SIG-M5 treated with dmso at 0.1 percent for 504 hours (cell line): Measurements from ENCODE around the gene HECTD4.
A peak's percentile ranks its signal among the peaks of the same experiment; 100 is the strongest.
"Not testable (repeated sequence)": the region's sequence is repeated elsewhere in the genome, so short reads cannot be mapped to it uniquely, and the experiment has no call there.

Experiments
- DNase-seq: peaks from one replicate; lab custom pipeline; 2025; ENCODE audit not compliant: unreplicated experiment; lab: John Stamatoyannopoulos, UW

The HECTD4 gene

DNA sequence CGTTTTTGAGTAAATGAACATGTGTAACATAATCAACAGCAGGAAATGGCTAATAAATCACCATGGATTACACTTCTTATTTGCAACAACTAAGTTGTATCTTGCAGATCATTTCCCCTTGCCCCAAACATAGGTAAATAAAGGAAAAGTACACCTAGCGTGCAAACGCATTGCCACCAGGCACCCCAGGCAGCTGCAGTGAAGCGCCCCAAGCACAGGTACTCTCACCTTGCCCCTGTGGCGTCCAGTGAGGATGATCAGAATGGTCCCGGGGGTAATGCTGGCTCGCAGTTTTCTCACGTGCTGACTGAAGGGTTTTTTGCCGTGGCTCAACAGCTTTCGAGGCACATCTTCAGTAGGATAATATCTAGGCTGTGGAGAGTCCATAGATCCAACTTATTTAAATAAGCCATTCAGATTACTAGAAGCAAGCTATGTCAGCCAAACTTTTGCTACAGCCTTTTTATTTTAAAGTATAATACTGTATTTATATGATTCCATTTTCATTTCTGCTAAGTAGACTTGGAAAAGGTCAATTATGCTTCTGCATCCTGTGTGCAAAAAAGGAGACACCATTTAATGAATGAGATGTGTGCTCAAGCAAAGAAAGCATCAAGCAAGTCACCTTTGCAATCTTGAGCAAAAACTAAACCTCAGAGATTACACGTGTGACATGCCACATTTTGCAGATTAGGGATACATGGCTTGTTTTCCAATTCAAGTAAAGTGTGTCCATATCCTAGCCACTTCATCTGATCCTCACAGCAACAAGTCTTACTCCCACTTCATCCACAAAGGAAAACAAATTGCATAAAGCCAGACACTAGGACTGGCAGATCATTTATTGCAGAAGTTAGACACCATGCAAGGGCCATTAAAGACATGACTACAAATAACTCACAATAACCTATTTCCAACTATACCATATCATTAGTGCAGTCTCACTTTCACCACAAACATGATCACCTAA, 24.6 kb upstream of the HECTD4 start:
- DNase-seq: no peak

DNA sequence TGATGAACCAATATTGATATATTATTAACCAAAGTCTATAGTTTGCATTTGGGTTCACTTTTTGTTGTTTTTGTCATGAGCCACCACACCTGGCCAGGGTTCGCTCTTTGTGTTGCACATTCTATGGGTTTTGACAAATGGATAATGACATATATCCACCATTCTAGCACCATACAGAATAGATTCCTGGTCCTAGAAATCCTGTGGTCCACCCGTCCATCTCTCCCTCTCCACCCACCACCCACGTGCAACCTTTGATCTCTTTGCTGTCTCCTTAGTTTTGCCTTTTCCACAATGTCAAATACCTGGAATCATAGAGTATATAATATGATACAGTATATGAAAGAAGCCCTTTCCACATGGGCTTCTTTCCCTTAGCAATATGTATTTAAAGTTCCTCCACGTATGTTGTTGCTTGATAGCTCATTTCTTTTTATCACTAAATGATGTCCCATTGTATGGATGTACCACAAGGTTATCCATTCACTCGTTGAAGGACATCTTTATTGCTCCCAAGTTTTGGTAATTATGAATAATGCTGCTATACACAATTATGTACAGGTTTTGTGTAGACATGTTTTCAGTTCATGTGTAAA, 19.8 kb upstream of the HECTD4 start:
- DNase-seq: no peak

- no peak for DNase-seq
Observed at GRCh38 chr12:112401054-112401453, 18.8 kb upstream of the HECTD4 start.

- no peak for DNase-seq
Observed at GRCh38 chr12:112393328-112393727, 11.1 kb upstream of the HECTD4 start.

DNA sequence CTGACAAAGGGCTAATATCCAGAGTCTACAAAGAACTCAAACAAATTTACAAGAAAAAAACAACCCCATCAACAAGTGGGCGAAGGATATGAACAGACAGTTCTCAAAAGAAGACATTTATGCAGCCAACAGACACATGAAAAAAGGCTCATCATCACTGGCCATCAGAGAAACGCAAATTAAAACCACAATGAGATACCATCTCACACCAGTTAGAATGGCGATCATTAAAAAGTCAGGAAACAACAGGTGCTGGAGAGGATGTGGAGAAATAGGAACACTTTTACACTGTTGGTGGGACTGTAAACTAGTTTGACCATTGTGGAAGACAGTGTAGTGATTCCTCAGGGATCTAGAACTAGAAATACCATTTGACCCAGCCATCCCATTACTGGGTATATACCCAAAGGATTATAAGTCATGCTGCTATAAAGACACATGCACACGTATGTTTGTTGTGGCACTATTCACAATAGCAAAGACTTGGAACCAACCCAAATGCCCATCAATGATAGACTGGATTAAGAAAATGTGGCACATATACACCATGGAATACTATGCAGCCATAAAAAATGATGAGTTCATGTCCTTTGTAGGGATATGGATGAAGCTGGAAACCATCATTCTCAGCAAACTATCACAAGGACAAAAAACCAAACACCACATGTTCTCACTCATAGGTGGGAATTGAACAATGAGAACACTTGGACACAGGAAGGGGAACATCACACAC, 7.9 kb upstream of the HECTD4 start:
- DNase-seq: not testable (repeated sequence)

- DNase-seq: no peak
Observed at GRCh38 chr12:112389228-112389627, 7.0 kb upstream of the HECTD4 start.

GRCh38 chr12:112386726-112387125, 4.5 kb upstream of the HECTD4 start:
- peak; percentile 90 for DNase-seq

- DNase-seq: no peak
Observed at GRCh38 chr12:112382866-112383265, 635 bp upstream of the HECTD4 start.

GRCh38 chr12:112381406-112381882, 787 bp downstream of the HECTD4 start:
- no peak for DNase-seq

DNA sequence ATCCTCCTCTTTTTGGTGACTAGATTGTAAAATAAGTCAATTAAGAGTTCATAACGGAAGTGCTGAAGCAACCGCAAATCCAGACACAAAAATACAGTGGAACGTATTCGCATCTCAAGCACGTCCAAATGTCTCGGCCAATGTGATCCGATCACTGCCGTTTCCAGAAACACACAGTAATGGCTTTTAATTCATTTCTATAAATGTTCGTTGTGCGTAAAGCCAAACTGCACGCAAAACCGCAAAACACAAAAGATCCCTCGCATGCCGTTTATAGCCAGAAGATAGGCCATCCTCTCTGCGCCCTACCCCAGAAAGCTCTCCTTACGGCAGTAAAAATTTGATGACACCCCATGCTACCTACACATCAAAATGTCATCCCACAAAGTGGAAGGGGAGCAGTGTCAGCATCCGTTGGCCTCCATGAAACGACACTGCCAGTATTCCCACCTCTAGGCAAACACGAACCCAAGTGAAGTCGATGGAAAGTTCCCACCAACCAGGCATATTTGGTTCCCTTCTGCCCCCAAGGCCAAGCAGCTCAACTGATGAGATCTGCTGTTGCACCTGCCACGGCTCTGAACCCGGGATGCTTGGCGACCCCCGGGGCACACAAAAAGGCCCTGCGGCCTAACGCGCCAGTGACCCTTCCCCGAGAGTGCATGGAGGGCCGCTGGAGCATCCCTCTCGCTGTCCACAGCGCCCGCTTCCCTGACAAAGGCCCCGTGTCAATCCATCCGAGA, 1.4 kb downstream of the HECTD4 start:
- no peak for DNase-seq

DNA sequence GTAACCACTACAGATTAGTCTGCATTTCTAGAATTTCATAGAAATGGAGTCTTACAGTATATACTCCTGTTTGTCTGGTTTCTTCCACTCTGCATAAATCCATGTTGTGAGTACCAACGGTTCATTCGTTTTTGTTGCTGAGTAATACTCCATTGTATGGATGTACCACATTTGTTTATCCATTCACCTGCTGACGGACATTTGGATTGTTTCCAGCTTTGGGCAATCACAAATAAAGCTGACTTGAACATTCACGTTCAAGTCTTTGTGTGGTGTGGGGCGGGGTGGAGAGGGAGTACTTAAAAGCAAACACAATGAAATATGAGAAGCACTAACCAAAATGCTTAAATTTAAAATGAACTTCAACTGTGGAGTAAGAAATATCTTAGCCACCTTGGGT, 7.1 kb downstream of the HECTD4 start:
- DNase-seq: no peak

- no peak for DNase-seq
Observed at GRCh38 chr12:112374166-112374740, 8.0 kb downstream of the HECTD4 start.

GRCh38 chr12:112370868-112371510, 11.2 kb downstream of the HECTD4 start:
- no peak for DNase-seq

DNA sequence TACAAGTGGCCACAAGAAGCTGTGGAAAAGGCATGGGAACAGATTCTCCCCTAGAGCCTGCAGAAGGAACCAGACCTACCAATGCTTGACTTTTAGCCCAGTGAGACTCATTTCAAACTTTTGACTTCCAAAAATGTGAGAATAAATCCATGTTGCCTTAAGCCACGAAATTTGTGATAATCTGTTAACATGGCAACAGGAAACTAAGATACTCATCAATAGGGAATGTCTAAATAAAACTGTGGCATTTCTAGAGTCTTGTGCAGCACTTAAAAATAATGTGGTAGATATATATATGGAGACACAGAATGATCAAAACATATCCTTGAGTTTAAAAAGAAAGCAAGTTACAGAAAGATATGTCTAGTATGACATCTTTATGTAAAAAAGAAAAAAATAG, 12.0 kb downstream of the HECTD4 start:
- DNase-seq: no peak

DNA sequence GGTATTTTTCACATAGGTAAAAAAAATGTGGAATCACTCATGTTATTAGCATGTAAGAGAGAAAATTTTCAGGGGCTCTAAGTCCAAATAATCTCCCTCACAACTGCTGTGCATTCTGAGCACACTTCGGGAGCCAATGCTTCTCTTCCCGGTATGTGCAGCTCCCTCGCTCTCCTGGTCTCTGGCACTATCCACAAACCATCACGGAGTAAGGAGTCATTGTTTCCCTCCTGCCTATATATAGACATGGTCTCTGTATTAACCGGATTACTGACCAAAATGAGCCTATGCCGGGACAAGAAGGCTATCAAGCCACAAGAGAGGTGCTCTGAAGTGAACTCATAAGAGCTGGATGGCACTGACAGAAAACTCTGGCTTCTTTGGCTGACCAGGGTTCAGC, 13.4 kb downstream of the HECTD4 start:
- no peak for DNase-seq

DNA sequence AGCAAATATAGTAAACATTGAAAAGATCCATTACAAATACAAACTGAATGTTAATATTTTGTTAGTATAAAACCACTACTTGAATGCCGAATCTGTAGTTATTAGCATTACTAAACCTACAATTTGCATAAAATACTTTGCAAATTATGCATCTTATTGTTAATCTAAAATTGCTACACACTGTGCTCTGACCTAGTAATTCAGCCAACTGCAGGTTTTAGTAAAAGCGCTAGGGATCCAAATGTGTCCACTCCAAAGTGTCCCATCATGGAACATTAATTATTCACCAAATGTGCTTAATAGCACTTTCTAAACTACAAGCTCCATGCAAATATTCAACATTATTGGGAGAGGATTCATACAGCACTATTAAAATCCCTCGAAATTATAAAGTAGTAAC, 14.3 kb downstream of the HECTD4 start:
- DNase-seq: no peak

GRCh38 chr12:112362310-112362709, 19.9 kb downstream of the HECTD4 start:
- no peak for DNase-seq

DNA sequence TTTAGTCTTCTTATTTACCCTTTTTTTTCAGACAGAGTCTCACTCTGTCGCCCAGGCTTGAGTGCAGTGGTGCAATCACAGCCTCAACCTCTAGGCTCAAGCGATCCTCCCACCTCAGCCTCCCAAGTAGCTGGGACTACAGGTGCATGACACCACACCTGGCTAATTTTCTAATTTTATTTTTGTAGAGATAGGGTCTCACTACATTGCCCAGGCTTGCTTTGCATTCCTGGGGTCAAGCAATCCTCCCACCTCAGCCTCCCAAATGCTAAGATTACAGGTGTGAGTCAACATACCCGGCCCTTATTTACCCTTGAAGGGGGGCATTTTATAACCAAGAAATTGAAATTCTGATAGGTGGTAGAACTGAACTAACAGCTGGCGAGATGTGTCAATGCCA, 21.0 kb downstream of the HECTD4 start:
- DNase-seq: no peak

GRCh38 chr12:112359290-112359689, 22.9 kb downstream of the HECTD4 start:
- DNase-seq: no peak

- DNase-seq: no peak
Observed at GRCh38 chr12:112357214-112357613, 25.0 kb downstream of the HECTD4 start.
